K562 (cell line): ENCODE data around the gene THAP2. TPM values are rescaled to one million over a fixed set of nuclear protein-coding genes. Genes with fewer than 3 reads are reported as not detected.

ENCODE experiments used
- ATAC-seq: fragments of 200-7000 bp; cut with Tn5 transposase; 3 replicates; pipeline ENCODE4 v1.9.1; 2020; ENCODE audit warnings: moderate library complexity
- BruUV-seq: library from RNA; stranded (reverse); fragments of 400-500 nt; replicated peaks from 2 replicates; lab custom pipeline; 2021; lab: Mats Ljungman, UMichigan
- CTCF ChIA-PET: fragments of 300-600 bp; formaldehyde crosslinking; extraction: SDS; loops from one replicate; lab custom pipeline; 2021; ENCODE audit warnings: low intra/inter-chr PET ratio; lab: Yijun Ruan, JAX
- POLR2A ChIA-PET: fragments of 300-600, 350-650 bp; sonication (Branson Sonifier 250); formaldehyde crosslinking; extraction: SDS; loops from one replicate; lab custom pipeline; 2021; ENCODE audit warnings: antibody characterized with exemption, inconsistent platforms; lab: Yijun Ruan, JAX
- DNase-seq, 4 experiments: peaks; one replicate each; pipeline versions ENCODE4 v3.0.0 to v3.0.0-alpha.2; 2011 to 2018; ENCODE audit warnings: low spot score in 3 of 4, mixed read lengths in 3 of 4; ENCODE audit errors: extremely low read depth in 1 of 4
- FAIRE-seq: peaks from 2 replicates; lab custom pipeline; 2011; peaks lifted over from hg19 to GRCh38; lab: Jason Lieb, UNC
- H2AFZ ChIP-seq: 2 replicates; pipeline ENCODE4 v1.6.0; 2011; ENCODE audit warnings: low read depth, low read length, control low read depth, inconsistent platforms
- H3K27ac ChIP-seq: fragments of 200-600 bp; 3 replicates; pipeline ENCODE4 v1.8.0; 2011; ENCODE audit warnings: low read depth, mild to moderate bottlenecking, control low read depth, inconsistent platforms, low read length, moderate library complexity, mixed read lengths; ENCODE audit errors: extremely low read depth
- H3K27me3 ChIP-seq, 2 experiments: fragments of 300-600 bp in 1 of 2; 2 replicates in 1 of 2; 3 replicates in 1 of 2; pipeline versions ENCODE4 v1.6.0 to v1.8.0; 2011; ENCODE audit warnings: inconsistent platforms in 2 of 2, low read length in 2 of 2, mild to moderate bottlenecking in 1 of 2, mixed read lengths in 1 of 2, moderate library complexity in 1 of 2; ENCODE audit not compliant: control insufficient read depth in 2 of 2, insufficient read depth in 2 of 2
- H3K36me3 ChIP-seq: fragments of 300-600 bp; 3 replicates; pipeline ENCODE4 v1.8.0; 2011; ENCODE audit warnings: mild to moderate bottlenecking, low read length, inconsistent platforms; ENCODE audit not compliant: control insufficient read depth, insufficient read depth
- H3K4me1 ChIP-seq, 2 experiments: fragments of 200-600 bp in 1 of 2; replicated peaks in 1 of 2; 2 replicates in 1 of 2; 3 replicates in 1 of 2; pipeline versions ENCODE4 v1.5.1 to v1.8.0; 2011; ENCODE audit warnings: inconsistent platforms in 2 of 2, low read length in 2 of 2, mild to moderate bottlenecking in 1 of 2, mixed read lengths in 1 of 2, moderate library complexity in 1 of 2; ENCODE audit not compliant: control insufficient read depth in 2 of 2, insufficient read depth in 2 of 2
- H3K4me2 ChIP-seq: 2 replicates; pipeline ENCODE4 v1.6.1; 2011; ENCODE audit warnings: low read length, control low read depth, inconsistent platforms, mixed read lengths; ENCODE audit not compliant: insufficient read depth
- H3K4me3 ChIP-seq: fragments of 200-600 bp; sonication (generic), shearing (Covaris generic); 2 replicates; pipeline ENCODE4 v1.5.1; 2016; ENCODE audit warnings: control low read depth, inconsistent platforms
- H3K79me2 ChIP-seq: fragments of 200-600 bp; 3 replicates; pipeline ENCODE4 v1.8.0; 2011; ENCODE audit warnings: low read length, inconsistent platforms; ENCODE audit not compliant: control insufficient read depth, insufficient read depth
- H3K9ac ChIP-seq, 2 experiments: 2 replicates each; pipeline versions ENCODE4 v1.6.0 to v1.6.1; 2011; ENCODE audit warnings: low read depth in 2 of 2, low read length in 2 of 2, control low read depth in 1 of 2, inconsistent platforms in 1 of 2, mild to moderate bottlenecking in 1 of 2, mixed read lengths in 1 of 2; ENCODE audit not compliant: insufficient read depth in 1 of 2
- H3K9me1 ChIP-seq: one replicate; pipeline ENCODE4 v1.6.0; 2011; ENCODE audit warnings: inconsistent platforms, mild to moderate bottlenecking, low read length, moderate library complexity; ENCODE audit not compliant: control insufficient read depth, insufficient read depth
- H3K9me3 ChIP-seq: replicated peaks from 2 replicates; pipeline ENCODE4 v1.5.1; 2011; ENCODE audit warnings: low read depth, low read length, inconsistent platforms; ENCODE audit not compliant: control insufficient read depth, insufficient read depth
- H4K20me1 ChIP-seq: replicated peaks from 2 replicates; pipeline ENCODE4 v1.6.1; 2011; ENCODE audit warnings: low read length, inconsistent platforms, mixed read lengths; ENCODE audit not compliant: control insufficient read depth, insufficient read depth
- FOXK1 ChIP-seq: sonication (generic); formaldehyde crosslinking; IDR thresholded peaks from 2 replicates; pipeline ENCODE4 v1.8.0; 2022; ENCODE audit warnings: missing genetic modification reagents, mild to moderate bottlenecking, borderline replicate concordance
- HDAC2 ChIP-seq: fragments of 450-650 bp; IDR thresholded peaks from 2 replicates; pipeline ENCODE4 v1.6.1; 2016; ENCODE audit warnings: mild to moderate bottlenecking
- PHB ChIP-seq: fragments of 250-450 bp; sonication (Bioruptor Pico); IDR thresholded peaks from 2 replicates; pipeline ENCODE4 v1.5.0; 2021
- RFX5 ChIP-seq: IDR thresholded peaks from 2 replicates; pipeline ENCODE4 v1.6.1; 2011; ENCODE audit warnings: low read depth, mild to moderate bottlenecking, improper control_type of control experiment, low read length
- WGBS: fragments of 100-300 bp; shearing (Covaris generic); methylation state at CpG from one replicate; pipeline ENCODE4 v1.1.6; 2016; ENCODE audit warnings: low coverage, mixed read lengths; ENCODE audit not compliant: insufficient coverage; ENCODE audit errors: missing lambda C conversion rate; 5-methylcytosine and 5-hydroxymethylcytosine counted together
- in situ Hi-C: fragments of 300-500 bp; cut with MboI; formaldehyde crosslinking; loops from 4 replicates; pipeline ENCODE4 v1.15.0; 2018; ENCODE audit warnings: inconsistent platforms, mixed read lengths
- intact Hi-C: fragments of 100-400 bp; cut with micrococcal nuclease; formaldehyde crosslinking; loops from 2 replicates; pipeline ENCODE4 v1.14.2; 2022
- polyA plus RNA-seq, 8 experiments: library from polyadenylated mRNA; depleted of rRNA in 4 of 8; stranded (reverse) in 5 of 8; unstranded in 3 of 8; fragments of >200 nt; fragmentation: Nextera tagmentation in 2 of 8; fragmentation: Illumina TruSeq in 1 of 8; extraction: Ambion mirVana in 2 of 8; extraction: Trizol in 1 of 8; gene quantifications; 2 replicates each; pipeline versions ENCODE4 v1.2.1 to v1.2.3, GENCODE V29; 2011 to 2014; ENCODE audit warnings: inconsistent platforms in 1 of 8, missing spikeins in 1 of 8
- total RNA-seq, 7 experiments: library from RNA; depleted of rRNA in 6 of 7; stranded (reverse); fragments of >200 nt in 6 of 7; fragmentation: Illumina TruSeq in 2 of 7; extraction: Trizol in 2 of 7; gene quantifications; 2 replicates each; pipeline versions ENCODE4 v1.2.1 to v1.2.3, GENCODE V29; 2011 to 2021; ENCODE audit warnings: low replicate concordance in 1 of 7
- TF ChIP-seq, protein P1 (sequence below): sonication (generic); formaldehyde crosslinking; IDR thresholded peaks from 2 replicates; pipeline ENCODE4 v1.8.0; 2022; ENCODE audit warnings: missing genetic modification reagents, mild to moderate bottlenecking, moderate library complexity, borderline replicate concordance
- TF ChIP-seq, protein P2 (sequence below): sonication (generic); formaldehyde crosslinking; IDR thresholded peaks from 2 replicates; pipeline ENCODE4 v1.8.1; 2023; ENCODE audit warnings: mild to moderate bottlenecking, missing genetic modification reagents
- TF ChIP-seq, protein P3 (sequence below): sonication (generic); formaldehyde crosslinking; IDR thresholded peaks from 2 replicates; pipeline ENCODE4 v1.8.1; 2023; ENCODE audit warnings: missing genetic modification reagents, mild to moderate bottlenecking, borderline replicate concordance

Gene THAP2
- total and polyA plus RNA-seq, 9 of the 15 experiments (the other 6 are each of a cell fraction or from before 2014, with no cell fraction given) = 1.8 to 18.9 (median 7.3) TPM

DNA sequence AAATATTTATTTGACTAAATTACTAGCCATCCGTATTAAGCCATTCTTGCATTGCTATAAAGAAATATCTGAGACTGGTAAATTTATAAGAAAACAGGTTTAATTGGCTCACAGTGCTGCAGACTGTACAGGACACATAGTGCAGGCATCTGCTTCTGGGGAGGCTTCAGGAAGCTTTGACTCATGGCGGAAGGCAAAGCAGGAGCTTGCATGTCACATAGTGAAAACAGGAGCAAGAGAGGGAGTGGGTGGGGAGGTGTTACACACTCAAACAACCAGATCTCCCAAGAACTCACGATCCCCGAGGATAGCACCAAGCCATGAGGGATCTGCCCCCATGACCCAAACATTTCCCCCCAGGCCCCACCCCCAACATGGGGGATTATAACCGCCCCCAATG is 63.9 kb downstream of the THAP2 start:
- H3K9me1 ChIP-seq = no peaks in the 10 kb centered on the region
- H3K27ac ChIP-seq = no peak overlapping the region
- WGBS = 91% methylated on average over 2 of the region's 5 CpGs
- H3K9me3 ChIP-seq = no peaks in the 10 kb centered on the region
- no peak overlapping the region for H3K4me3 ChIP-seq
- intact Hi-C loops (no loop called here), in situ Hi-C loops (no loop called here)
- BruUV-seq = no TSS peak
- no peaks in the 10 kb centered on the region for H3K36me3 ChIP-seq
- H2AFZ ChIP-seq = no peak overlapping the region
- no peak overlapping the region for H3K4me2 ChIP-seq
- TF ChIP-seq, protein P1, sequence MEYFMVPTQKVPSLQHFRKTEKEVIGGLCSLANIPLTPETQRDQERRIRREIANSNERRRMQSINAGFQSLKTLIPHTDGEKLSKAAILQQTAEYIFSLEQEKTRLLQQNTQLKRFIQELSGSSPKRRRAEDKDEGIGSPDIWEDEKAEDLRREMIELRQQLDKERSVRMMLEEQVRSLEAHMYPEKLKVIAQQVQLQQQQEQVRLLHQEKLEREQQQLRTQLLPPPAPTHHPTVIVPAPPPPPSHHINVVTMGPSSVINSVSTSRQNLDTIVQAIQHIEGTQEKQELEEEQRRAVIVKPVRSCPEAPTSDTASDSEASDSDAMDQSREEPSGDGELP (CRISPR knock-in tag) = no peak
- TF ChIP-seq RFX5 (no peak), HDAC2 (no peak), PHB (CRISPR knock-in tag) (no peak), FOXK1 (CRISPR knock-in tag) (no peak)
- TF ChIP-seq, protein P2, sequence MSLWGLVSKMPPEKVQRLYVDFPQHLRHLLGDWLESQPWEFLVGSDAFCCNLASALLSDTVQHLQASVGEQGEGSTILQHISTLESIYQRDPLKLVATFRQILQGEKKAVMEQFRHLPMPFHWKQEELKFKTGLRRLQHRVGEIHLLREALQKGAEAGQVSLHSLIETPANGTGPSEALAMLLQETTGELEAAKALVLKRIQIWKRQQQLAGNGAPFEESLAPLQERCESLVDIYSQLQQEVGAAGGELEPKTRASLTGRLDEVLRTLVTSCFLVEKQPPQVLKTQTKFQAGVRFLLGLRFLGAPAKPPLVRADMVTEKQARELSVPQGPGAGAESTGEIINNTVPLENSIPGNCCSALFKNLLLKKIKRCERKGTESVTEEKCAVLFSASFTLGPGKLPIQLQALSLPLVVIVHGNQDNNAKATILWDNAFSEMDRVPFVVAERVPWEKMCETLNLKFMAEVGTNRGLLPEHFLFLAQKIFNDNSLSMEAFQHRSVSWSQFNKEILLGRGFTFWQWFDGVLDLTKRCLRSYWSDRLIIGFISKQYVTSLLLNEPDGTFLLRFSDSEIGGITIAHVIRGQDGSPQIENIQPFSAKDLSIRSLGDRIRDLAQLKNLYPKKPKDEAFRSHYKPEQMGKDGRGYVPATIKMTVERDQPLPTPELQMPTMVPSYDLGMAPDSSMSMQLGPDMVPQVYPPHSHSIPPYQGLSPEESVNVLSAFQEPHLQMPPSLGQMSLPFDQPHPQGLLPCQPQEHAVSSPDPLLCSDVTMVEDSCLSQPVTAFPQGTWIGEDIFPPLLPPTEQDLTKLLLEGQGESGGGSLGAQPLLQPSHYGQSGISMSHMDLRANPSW = no peak
- TF ChIP-seq, protein P3, sequence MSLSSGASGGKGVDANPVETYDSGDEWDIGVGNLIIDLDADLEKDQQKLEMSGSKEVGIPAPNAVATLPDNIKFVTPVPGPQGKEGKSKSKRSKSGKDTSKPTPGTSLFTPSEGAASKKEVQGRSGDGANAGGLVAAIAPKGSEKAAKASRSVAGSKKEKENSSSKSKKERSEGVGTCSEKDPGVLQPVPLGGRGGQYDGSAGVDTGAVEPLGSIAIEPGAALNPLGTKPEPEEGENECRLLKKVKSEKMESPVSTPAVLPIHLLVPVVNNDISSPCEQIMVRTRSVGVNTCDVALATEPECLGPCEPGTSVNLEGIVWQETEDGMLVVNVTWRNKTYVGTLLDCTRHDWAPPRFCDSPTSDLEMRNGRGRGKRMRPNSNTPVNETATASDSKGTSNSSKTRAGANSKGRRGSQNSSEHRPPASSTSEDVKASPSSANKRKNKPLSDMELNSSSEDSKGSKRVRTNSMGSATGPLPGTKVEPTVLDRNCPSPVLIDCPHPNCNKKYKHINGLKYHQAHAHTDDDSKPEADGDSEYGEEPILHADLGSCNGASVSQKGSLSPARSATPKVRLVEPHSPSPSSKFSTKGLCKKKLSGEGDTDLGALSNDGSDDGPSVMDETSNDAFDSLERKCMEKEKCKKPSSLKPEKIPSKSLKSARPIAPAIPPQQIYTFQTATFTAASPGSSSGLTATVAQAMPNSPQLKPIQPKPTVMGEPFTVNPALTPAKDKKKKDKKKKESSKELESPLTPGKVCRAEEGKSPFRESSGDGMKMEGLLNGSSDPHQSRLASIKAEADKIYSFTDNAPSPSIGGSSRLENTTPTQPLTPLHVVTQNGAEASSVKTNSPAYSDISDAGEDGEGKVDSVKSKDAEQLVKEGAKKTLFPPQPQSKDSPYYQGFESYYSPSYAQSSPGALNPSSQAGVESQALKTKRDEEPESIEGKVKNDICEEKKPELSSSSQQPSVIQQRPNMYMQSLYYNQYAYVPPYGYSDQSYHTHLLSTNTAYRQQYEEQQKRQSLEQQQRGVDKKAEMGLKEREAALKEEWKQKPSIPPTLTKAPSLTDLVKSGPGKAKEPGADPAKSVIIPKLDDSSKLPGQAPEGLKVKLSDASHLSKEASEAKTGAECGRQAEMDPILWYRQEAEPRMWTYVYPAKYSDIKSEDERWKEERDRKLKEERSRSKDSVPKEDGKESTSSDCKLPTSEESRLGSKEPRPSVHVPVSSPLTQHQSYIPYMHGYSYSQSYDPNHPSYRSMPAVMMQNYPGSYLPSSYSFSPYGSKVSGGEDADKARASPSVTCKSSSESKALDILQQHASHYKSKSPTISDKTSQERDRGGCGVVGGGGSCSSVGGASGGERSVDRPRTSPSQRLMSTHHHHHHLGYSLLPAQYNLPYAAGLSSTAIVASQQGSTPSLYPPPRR (CRISPR knock-in tag) = no peak
- H3K9ac ChIP-seq = no peak overlapping the region
- H3K4me1 ChIP-seq = no peaks in the 10 kb centered on the region; a peak in 2 of 5 replicates
- ChIA-PET CTCF (no interaction called here), POLR2A (no interaction called here)
- H4K20me1 ChIP-seq = no peaks in the 10 kb centered on the region
- H3K79me2 ChIP-seq = no peaks in the 10 kb centered on the region
- no peaks in the 10 kb centered on the region for H3K27me3 ChIP-seq
- DNase-seq (no peak), FAIRE-seq (no peak), ATAC-seq (no peak)
